WTC11 (cell line): ENCODE results near the gene ING5.

Experiments
- CTCF ChIP-seq: fragments of 200-600 bp; IDR thresholded peaks from 2 replicates; pipeline ENCODE4 v1.8.0; 2022; ENCODE audit warnings: antibody characterized with exemption
- KAT7 ChIP-seq: sonication (generic); formaldehyde crosslinking; IDR thresholded peaks from 2 replicates; pipeline ENCODE4 v1.8.1; 2023; ENCODE audit warnings: missing genetic modification reagents, mild to moderate bottlenecking, borderline replicate concordance
- MAX ChIP-seq: sonication (generic); formaldehyde crosslinking; IDR thresholded peaks from 2 replicates; pipeline ENCODE4 v1.8.0; 2022; ENCODE audit warnings: mild to moderate bottlenecking, missing genetic modification reagents
- RELA ChIP-seq: sonication (generic); formaldehyde crosslinking; IDR thresholded peaks from 2 replicates; pipeline ENCODE4 v1.8.1; 2022; ENCODE audit warnings: missing genetic modification reagents, mild to moderate bottlenecking, borderline replicate concordance

- TF ChIP-seq KAT7 (no peak), CTCF (no peak), MAX (CRISPR knock-in tag) (no peak), RELA (CRISPR knock-in tag) (no peak)
These were observed 24.6 kb downstream of the ING5 start for GRCh38 chr2:241726459-241726858.
